ENCODE measurements around the gene FOXP1.

Gene FOXP1

DNA sequence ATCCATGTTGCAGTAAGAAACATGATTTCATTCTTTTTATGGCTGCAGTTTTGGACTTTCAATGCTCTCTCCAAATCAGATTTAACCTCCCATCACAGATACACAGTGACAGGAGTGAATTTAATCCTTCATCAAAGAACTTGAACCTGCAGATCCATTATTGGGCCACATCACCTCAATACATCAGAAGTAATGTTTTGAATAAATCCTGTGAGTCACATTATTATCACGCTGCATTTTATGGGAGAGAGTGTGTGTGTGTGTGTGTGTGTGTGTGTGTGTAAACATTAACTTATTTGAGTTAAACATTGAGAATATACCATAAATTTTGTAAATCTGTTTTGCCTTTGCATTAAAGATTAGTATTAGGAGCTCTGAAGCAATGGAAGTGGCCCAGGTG lies 316.7 kb downstream of the FOXP1 start:
- Histone ChIP-seq H3K79me2 (ENCODE audit: insufficient read depth, low read length) (peaks cover 7% of the 10 kb centered on the region; the same call in 1 of the 2 replicates), H3K9me3 (ENCODE audit: low read length) (no peaks in the 10 kb centered on the region), H4K20me1 (ENCODE audit: insufficient read depth, low read length) (no peaks in the 10 kb centered on the region), H3K27ac (ENCODE audit: low read depth, low read length, poor library complexity, severe bottlenecking) (no peak overlapping the region), H3K4me1 (ENCODE audit: insufficient read depth, low read length, severe bottlenecking) (peaks cover 6% of the 10 kb centered on the region), H3K4me3 (ENCODE audit: low read depth, low read length, poor library complexity, severe bottlenecking) (no peak overlapping the region), H3K36me3 (ENCODE audit: insufficient read depth, low read length) (peaks cover 36% of the 10 kb centered on the region), H3K9me2 (ENCODE audit: low read depth, low read length) (no peaks in the 10 kb centered on the region), H3K27me3 (ENCODE audit: insufficient read depth, low read length) (no peaks in the 10 kb centered on the region), H2AFZ (ENCODE audit: low read length) (no peak overlapping the region), H3F3A (ENCODE audit: insufficient read depth, low read length) (no peaks in the 10 kb centered on the region), H3K4me2 (ENCODE audit: low read length) (no peak overlapping the region), H3K9ac (ENCODE audit: low read length) (no peak overlapping the region)
- TF ChIP-seq EZH2 (IDR thresholded peaks at IDR 0.05; ENCODE audit: borderline replicate concordance, low read length), result no peak
- TF ChIP-seq, protein P1, sequence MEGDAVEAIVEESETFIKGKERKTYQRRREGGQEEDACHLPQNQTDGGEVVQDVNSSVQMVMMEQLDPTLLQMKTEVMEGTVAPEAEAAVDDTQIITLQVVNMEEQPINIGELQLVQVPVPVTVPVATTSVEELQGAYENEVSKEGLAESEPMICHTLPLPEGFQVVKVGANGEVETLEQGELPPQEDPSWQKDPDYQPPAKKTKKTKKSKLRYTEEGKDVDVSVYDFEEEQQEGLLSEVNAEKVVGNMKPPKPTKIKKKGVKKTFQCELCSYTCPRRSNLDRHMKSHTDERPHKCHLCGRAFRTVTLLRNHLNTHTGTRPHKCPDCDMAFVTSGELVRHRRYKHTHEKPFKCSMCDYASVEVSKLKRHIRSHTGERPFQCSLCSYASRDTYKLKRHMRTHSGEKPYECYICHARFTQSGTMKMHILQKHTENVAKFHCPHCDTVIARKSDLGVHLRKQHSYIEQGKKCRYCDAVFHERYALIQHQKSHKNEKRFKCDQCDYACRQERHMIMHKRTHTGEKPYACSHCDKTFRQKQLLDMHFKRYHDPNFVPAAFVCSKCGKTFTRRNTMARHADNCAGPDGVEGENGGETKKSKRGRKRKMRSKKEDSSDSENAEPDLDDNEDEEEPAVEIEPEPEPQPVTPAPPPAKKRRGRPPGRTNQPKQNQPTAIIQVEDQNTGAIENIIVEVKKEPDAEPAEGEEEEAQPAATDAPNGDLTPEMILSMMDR (IDR thresholded peaks at IDR 0.05; ENCODE audit: low read length), result no peak

DNA sequence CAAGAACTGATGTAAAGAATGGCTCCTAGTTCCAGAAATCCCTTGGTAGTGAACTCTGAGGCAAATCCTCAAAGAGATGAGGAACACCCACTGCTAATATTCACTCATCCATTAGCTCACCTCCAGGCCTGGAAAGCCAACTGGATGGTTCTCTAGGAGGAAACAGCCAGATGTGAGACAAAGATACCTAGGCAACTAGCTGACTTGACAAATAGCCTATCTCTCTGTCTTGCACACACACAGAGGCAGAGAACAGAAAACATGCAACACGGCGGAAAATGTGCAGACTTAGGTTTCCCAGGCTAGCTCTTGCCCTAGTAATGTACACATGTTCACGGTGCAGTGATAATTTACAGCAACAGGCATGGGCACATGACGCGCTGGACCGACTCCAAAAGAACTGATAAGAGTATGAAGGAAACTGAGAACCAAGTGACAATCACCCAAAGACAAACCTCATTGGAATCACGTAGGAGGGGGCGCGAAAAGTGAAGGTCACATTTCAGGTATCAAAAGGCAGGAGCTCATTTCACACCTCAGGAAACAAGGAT lies 318.1 kb downstream of the FOXP1 start:
- H3K4me2 ChIP-seq (ENCODE audit: low read length), result no peak overlapping the region

DNA sequence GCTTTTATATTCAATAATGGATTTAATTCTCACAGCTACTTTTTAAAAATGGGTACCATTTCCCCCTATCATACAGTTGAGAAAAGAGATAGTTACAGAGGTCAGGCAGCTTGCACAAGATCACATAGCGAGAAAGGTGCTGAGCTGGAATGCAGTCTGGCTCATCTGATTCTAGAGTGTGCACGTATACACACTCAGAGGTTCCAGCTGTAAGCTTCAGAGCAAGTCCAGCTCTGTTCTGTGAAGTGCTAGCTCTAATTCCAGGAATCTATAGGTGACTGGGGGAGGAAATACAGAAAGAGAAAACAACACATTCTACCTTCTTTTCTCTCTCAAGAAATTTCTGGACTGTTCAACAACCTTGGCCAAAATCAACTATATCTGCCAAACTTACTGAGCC lies 318.7 kb downstream of the FOXP1 start:
- Histone ChIP-seq H3K4me3 (ENCODE audit: low read depth, low read length, poor library complexity, severe bottlenecking) (no peak overlapping the region), H3K36me3 (ENCODE audit: insufficient read depth, low read length) (peaks cover 36% of the 10 kb centered on the region), H3K4me1 (ENCODE audit: insufficient read depth, low read length, severe bottlenecking) (peaks cover 6% of the 10 kb centered on the region), H3K27me3 (ENCODE audit: insufficient read depth, low read length) (no peaks in the 10 kb centered on the region), H3K9me3 (ENCODE audit: low read length) (no peaks in the 10 kb centered on the region), H3K9ac (ENCODE audit: low read length) (no peak overlapping the region), H3K4me2 (ENCODE audit: low read length) (no peak overlapping the region), H3K27ac (ENCODE audit: low read depth, low read length, poor library complexity, severe bottlenecking) (no peak overlapping the region), H4K20me1 (ENCODE audit: insufficient read depth, low read length) (no peaks in the 10 kb centered on the region), H3F3A (ENCODE audit: insufficient read depth, low read length) (no peaks in the 10 kb centered on the region), H3K79me2 (ENCODE audit: insufficient read depth, low read length) (peaks cover 13% of the 10 kb centered on the region; the same call in 1 of the 2 replicates), H3K9me2 (ENCODE audit: low read depth, low read length) (no peaks in the 10 kb centered on the region), H2AFZ (ENCODE audit: low read length) (no peak overlapping the region)
- TF ChIP-seq, protein P1 (IDR thresholded peaks at IDR 0.05; ENCODE audit: low read length), result no peak
- no peak for TF ChIP-seq EZH2 (IDR thresholded peaks at IDR 0.05; ENCODE audit: borderline replicate concordance, low read length)

More for the DNA sequence above, 318.1 kb downstream of the FOXP1 start:
- Histone ChIP-seq H3K9ac (ENCODE audit: low read length) (no peak overlapping the region), H4K20me1 (ENCODE audit: insufficient read depth, low read length) (no peaks in the 10 kb centered on the region), H3K9me3 (ENCODE audit: low read length) (no peaks in the 10 kb centered on the region), H3K36me3 (ENCODE audit: insufficient read depth, low read length) (peaks cover 36% of the 10 kb centered on the region), H3K79me2 (ENCODE audit: insufficient read depth, low read length) (peaks cover 13% of the 10 kb centered on the region; the same call in 1 of the 2 replicates), H3K27me3 (ENCODE audit: insufficient read depth, low read length) (no peaks in the 10 kb centered on the region), H3K4me3 (ENCODE audit: low read depth, low read length, poor library complexity, severe bottlenecking) (no peak overlapping the region), H3F3A (ENCODE audit: insufficient read depth, low read length) (no peaks in the 10 kb centered on the region), H3K9me2 (ENCODE audit: low read depth, low read length) (no peaks in the 10 kb centered on the region), H3K27ac (ENCODE audit: low read depth, low read length, poor library complexity, severe bottlenecking) (no peak overlapping the region), H2AFZ (ENCODE audit: low read length) (no peak overlapping the region), H3K4me1 (ENCODE audit: insufficient read depth, low read length, severe bottlenecking) (peaks cover 6% of the 10 kb centered on the region)
- TF ChIP-seq EZH2 (IDR thresholded peaks at IDR 0.05; ENCODE audit: borderline replicate concordance, low read length), result no peak
- TF ChIP-seq, protein P1 (IDR thresholded peaks at IDR 0.05; ENCODE audit: low read length), result no peak
